ENCODE measurements around the gene ZNF423. TPM values are rescaled to one million over a fixed set of nuclear protein-coding genes. Genes with fewer than 3 reads are reported as not detected.

ZNF423 gene
- total RNA-seq, 1 donor from 2014 or later = 49.8 TPM

DNA sequence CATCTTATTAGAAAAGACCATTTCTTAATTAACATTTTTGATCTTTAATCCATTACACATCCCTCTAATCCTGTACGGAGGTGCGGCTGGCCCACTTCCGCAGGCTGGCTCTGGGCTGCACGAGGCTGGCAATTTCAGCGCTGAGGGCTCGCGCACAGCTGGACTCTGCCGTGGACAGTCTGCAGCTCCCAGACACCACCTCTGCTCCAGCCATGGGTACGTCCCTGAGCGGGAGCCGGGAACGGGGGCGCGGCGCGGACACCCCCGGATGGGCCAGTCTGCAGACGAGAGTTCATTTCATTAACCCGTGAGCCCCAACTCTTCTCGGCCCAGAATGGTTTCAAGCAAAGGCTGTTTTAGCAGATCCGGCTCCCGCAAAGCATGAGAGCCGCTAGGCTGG lies 87.9 kb downstream of the ZNF423 start:
- H3K4me3 Mint-ChIP-seq (ENCODE audit: low read depth) = no peak overlapping the region
- H3K4me1 Mint-ChIP-seq (ENCODE audit: low read depth) = no peaks in the 10 kb centered on the region
- H3K9me3 Mint-ChIP-seq (ENCODE audit: low read depth) = no peaks in the 10 kb centered on the region
- TF ChIP-seq, protein P1, sequence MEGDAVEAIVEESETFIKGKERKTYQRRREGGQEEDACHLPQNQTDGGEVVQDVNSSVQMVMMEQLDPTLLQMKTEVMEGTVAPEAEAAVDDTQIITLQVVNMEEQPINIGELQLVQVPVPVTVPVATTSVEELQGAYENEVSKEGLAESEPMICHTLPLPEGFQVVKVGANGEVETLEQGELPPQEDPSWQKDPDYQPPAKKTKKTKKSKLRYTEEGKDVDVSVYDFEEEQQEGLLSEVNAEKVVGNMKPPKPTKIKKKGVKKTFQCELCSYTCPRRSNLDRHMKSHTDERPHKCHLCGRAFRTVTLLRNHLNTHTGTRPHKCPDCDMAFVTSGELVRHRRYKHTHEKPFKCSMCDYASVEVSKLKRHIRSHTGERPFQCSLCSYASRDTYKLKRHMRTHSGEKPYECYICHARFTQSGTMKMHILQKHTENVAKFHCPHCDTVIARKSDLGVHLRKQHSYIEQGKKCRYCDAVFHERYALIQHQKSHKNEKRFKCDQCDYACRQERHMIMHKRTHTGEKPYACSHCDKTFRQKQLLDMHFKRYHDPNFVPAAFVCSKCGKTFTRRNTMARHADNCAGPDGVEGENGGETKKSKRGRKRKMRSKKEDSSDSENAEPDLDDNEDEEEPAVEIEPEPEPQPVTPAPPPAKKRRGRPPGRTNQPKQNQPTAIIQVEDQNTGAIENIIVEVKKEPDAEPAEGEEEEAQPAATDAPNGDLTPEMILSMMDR (IDR thresholded peaks at IDR 0.05; ENCODE audit: unreplicated experiment) = no peak
- no peaks in the 10 kb centered on the region for H3K27me3 Mint-ChIP-seq
- no peak for DNase-seq (ENCODE audit: low spot score, unreplicated experiment)
- no peak overlapping the region for H3K27ac Mint-ChIP-seq
- peaks cover 5% of the 10 kb centered on the region for H3K36me3 Mint-ChIP-seq (ENCODE audit: insufficient read depth)

DNA sequence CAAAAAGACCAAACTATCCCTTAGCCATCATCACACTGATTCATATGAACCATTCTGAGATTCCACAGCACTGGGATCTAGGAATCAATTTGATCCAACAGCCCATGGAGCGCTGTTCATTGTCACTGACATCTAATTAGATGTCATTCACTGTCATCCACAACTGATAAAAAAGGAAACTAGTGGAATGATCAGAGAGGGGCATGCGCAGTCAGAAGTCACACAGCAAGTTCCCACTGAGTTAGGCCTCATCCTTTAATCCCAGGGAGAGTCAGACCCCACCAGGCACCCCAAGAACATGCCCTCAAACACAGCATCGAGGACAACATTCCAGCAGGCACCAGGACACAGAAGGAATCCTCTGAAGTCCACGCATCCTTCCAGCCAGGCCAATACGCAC lies 88.5 kb downstream of the ZNF423 start:
- Mint-ChIP-seq H3K36me3 (ENCODE audit: insufficient read depth) (peaks cover 5% of the 10 kb centered on the region), H3K4me1 (ENCODE audit: low read depth) (no peaks in the 10 kb centered on the region), H3K4me3 (ENCODE audit: low read depth) (no peak overlapping the region), H3K27me3 (no peaks in the 10 kb centered on the region), H3K27ac (peak overlapping the region; percentile 41), H3K9me3 (ENCODE audit: low read depth) (no peaks in the 10 kb centered on the region)
- no peak for DNase-seq (ENCODE audit: low spot score, unreplicated experiment)
- TF ChIP-seq, protein P1 (IDR thresholded peaks at IDR 0.05; ENCODE audit: unreplicated experiment) = no peak

DNA sequence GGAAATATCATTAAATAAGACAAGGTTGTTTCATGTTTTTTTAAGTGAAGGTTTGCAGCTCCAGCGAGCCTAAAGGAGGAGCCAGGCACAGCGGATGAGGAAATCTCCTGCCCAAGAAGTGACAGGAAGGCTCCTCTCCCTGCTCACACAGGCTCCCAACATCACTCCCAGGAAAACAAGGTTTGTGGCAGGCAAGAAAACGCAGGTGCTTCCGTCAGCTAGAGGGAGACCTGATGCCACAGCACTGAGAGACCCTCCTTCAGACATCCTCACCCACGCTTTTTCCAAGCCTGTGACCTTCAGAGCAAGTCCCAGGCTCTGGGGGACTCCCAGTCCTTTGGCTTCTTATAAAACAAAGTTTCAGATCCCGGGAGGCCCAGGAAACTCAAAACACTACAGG lies 89.7 kb downstream of the ZNF423 start:
- H3K4me3 Mint-ChIP-seq (ENCODE audit: low read depth) = no peak overlapping the region
- no peak for DNase-seq (ENCODE audit: low spot score, unreplicated experiment)
- TF ChIP-seq, protein P1 (IDR thresholded peaks at IDR 0.05; ENCODE audit: unreplicated experiment) = no peak
- H3K27me3 Mint-ChIP-seq = no peaks in the 10 kb centered on the region
- H3K36me3 Mint-ChIP-seq (ENCODE audit: insufficient read depth) = peaks cover 3% of the 10 kb centered on the region
- H3K9me3 Mint-ChIP-seq (ENCODE audit: low read depth) = no peaks in the 10 kb centered on the region
- no peak overlapping the region for H3K27ac Mint-ChIP-seq
- H3K4me1 Mint-ChIP-seq (ENCODE audit: low read depth) = no peaks in the 10 kb centered on the region

DNA sequence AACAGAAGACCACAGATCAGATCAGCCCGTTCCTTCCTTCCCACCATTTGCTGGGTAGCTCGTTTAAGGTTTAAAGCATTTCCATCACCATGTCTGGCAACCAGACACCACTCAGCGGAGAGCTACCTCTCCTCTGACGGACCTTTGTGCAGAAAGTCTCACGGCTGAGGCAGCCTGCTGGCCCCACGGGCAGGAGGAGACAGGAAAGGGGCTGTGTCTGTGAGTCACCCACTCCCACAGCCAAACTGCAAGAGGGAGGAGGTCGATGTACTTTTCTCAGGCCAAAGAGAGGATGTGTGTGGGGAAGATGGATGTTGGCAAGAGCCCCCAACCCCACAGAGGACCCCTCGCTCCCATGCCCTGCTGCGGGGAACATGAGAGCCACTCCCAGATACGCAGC lies 92.1 kb downstream of the ZNF423 start:
- no peak for DNase-seq (ENCODE audit: low spot score, unreplicated experiment)
- Mint-ChIP-seq H3K27me3 (no peaks in the 10 kb centered on the region), H3K36me3 (ENCODE audit: insufficient read depth) (peaks cover 1% of the 10 kb centered on the region), H3K27ac (peak overlapping the region; percentile 9), H3K9me3 (ENCODE audit: low read depth) (no peaks in the 10 kb centered on the region), H3K4me3 (ENCODE audit: low read depth) (no peak overlapping the region), H3K4me1 (ENCODE audit: low read depth) (no peaks in the 10 kb centered on the region)
- TF ChIP-seq, protein P1 (IDR thresholded peaks at IDR 0.05; ENCODE audit: unreplicated experiment) = no peak

DNA sequence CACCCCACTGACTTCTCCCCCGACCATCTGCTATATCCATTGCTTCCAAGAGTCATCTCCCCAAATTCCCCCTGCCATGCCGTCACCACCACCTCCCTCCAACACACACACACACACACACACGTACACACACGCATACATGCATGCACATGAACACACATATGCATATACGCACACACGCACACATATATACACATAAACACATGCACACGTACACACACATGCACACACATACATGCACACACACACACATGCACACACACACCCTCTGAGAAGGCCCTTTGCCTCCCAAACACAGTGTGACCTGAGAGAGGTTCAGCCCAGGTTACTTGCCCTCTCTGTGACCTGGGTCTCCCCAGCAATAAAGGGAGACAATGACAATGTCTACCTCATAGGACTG lies 95.1 kb downstream of the ZNF423 start:
- Mint-ChIP-seq H3K9me3 (ENCODE audit: low read depth) (no peaks in the 10 kb centered on the region), H3K36me3 (ENCODE audit: insufficient read depth) (peaks cover 1% of the 10 kb centered on the region), H3K4me3 (ENCODE audit: low read depth) (no peak overlapping the region), H3K27ac (no peak overlapping the region), H3K4me1 (ENCODE audit: low read depth) (peaks cover 14% of the 10 kb centered on the region), H3K27me3 (no peaks in the 10 kb centered on the region)
- TF ChIP-seq, protein P1 (IDR thresholded peaks at IDR 0.05; ENCODE audit: unreplicated experiment) = no peak
- no peak for DNase-seq (ENCODE audit: low spot score, unreplicated experiment)
